Right atrium auricular region (tissue), 2 donors: ENCODE results near the gene ZNF516. TPM values are rescaled to one million over a fixed set of nuclear protein-coding genes. Genes with fewer than 3 reads are reported as not detected.

Experiments
- DNase-seq: peaks from one replicate; pipeline ENCODE4 v3.0.0-alpha.2; 2019; ENCODE audit warnings: low spot score
- H3K27ac ChIP-seq, 2 donors: fragments of 200-600 bp; sonication (generic); 1 replicate in 1 of 2; 2 replicates in 1 of 2; pipeline ENCODE4 v1.5.1; 2016 to 2019
- H3K27me3 ChIP-seq, 2 donors: fragments of 200-600 bp; sonication (generic); one replicate each; pipeline versions ENCODE4 v1.5.1 to v1.6.0; 2017 to 2019
- H3K36me3 ChIP-seq: fragments of 200-600 bp; sonication (generic); one replicate; pipeline ENCODE4 v1.5.1; 2016
- H3K4me1 ChIP-seq, 2 donors: fragments of 200-600 bp; sonication (generic); one replicate each; pipeline versions ENCODE4 v1.5.1 to v1.6.0; 2017 to 2019
- H3K4me3 ChIP-seq, 2 donors: fragments of 200-600 bp; sonication (generic); 1 replicate in 1 of 2; 2 replicates in 1 of 2; pipeline ENCODE4 v1.5.1; 2017 to 2019; ENCODE audit warnings: mild to moderate bottlenecking in 1 of 2, moderate library complexity in 1 of 2
- H3K9me3 ChIP-seq, 2 donors: fragments of 200-600 bp; sonication (generic); one replicate each; pipeline ENCODE4 v1.5.1; 2019
- total RNA-seq, 2 donors: library from RNA; depleted of rRNA; stranded (reverse); fragments of >200 nt; gene quantifications; one replicate each; pipeline ENCODE4 v1.1.0, GENCODE V29; 2016
- TF ChIP-seq, protein P1 (sequence below), 2 donors: fragments of 200-600 bp; sonication (generic); IDR thresholded peaks; one replicate each; pipeline ENCODE4 v1.5.1; 2019; ENCODE audit warnings: antibody characterized with exemption in 2 of 2

The ZNF516 gene
- total RNA-seq, 2 donors from 2014 or later: 11.0 to 14.0 TPM

DNA sequence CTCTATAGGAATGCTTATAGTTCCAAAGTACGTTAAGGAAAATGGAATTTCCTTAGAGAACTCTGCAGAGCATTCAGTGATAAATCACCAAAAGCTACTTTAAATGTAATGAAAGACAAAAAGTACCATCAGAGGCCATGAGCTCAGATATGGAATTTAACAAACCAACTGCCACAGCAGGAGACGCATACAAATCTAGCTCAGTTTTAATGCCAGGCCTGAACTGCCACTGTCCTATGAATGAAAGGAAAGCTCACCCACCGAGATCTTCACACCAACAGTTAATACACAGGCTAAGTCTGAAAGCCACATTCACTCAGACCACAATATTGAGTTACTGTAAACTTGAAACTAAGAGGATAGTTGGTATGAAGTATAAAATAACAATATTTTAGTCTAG, 126.8 kb downstream of the ZNF516 start:
- TF ChIP-seq, protein P1, sequence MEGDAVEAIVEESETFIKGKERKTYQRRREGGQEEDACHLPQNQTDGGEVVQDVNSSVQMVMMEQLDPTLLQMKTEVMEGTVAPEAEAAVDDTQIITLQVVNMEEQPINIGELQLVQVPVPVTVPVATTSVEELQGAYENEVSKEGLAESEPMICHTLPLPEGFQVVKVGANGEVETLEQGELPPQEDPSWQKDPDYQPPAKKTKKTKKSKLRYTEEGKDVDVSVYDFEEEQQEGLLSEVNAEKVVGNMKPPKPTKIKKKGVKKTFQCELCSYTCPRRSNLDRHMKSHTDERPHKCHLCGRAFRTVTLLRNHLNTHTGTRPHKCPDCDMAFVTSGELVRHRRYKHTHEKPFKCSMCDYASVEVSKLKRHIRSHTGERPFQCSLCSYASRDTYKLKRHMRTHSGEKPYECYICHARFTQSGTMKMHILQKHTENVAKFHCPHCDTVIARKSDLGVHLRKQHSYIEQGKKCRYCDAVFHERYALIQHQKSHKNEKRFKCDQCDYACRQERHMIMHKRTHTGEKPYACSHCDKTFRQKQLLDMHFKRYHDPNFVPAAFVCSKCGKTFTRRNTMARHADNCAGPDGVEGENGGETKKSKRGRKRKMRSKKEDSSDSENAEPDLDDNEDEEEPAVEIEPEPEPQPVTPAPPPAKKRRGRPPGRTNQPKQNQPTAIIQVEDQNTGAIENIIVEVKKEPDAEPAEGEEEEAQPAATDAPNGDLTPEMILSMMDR (IDR thresholded peaks at IDR 0.05): no peak
- H3K27ac ChIP-seq: no peak overlapping the region
- no peak for DNase-seq
- H3K4me3 ChIP-seq: no peak overlapping the region
- H3K9me3 ChIP-seq: no peaks in the 10 kb centered on the region
- no peaks in the 10 kb centered on the region for H3K4me1 ChIP-seq
- H3K27me3 ChIP-seq: no peaks in the 10 kb centered on the region
- H3K36me3 ChIP-seq: peaks cover 18% of the 10 kb centered on the region

DNA sequence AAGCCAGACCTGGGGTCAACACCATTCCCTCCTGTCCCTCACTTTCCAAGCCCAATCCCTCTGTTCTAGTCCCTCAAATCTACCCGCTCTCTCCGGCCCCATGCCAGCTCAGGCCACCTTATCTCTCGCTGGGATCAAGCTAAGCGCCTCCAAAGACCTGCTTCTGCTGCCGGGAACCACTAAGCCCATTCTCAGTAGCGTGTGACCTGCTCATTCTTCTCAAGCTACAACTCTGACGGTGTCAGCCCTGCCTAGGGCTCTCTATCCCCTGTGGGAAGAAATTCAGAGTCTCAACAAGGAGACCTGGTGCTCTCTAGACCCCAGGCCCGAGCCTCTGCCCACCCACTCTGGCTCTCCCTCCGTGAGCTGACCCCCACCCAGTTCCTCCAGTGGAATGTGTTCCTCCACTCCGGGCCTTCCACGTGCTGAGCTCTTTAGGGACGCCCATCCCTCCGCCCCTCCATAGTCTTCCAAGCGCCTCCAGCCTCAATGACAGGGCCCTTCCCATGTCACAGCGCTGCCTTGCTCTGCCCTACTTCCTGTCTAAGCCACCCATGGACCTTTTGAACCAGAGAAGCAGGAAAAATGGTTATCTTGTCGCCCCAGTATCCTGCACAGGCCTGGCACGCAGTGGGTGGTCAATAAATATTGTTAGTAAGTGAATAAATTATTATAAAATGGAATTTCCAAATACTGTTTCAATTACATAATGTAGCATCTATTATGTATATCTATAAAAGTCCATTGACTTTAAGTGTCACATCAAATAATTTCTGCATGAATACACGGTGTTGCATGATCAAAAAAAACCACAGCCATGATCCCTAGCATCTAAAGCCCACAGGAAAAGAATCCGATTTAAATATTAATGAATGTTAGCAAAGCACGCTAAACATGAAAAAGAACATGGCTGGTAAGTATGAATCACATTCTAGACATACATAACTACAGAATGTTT, 127.6 kb downstream of the ZNF516 start:
- TF ChIP-seq, protein P1 (IDR thresholded peaks at IDR 0.05): no peak
- H3K4me3 ChIP-seq: no peak overlapping the region
- H3K9me3 ChIP-seq: no peaks in the 10 kb centered on the region
- peaks cover 19% of the 10 kb centered on the region for H3K36me3 ChIP-seq
- no peak overlapping the region for H3K27ac ChIP-seq
- DNase-seq: no peak
- no peaks in the 10 kb centered on the region for H3K27me3 ChIP-seq
- no peaks in the 10 kb centered on the region for H3K4me1 ChIP-seq

DNA sequence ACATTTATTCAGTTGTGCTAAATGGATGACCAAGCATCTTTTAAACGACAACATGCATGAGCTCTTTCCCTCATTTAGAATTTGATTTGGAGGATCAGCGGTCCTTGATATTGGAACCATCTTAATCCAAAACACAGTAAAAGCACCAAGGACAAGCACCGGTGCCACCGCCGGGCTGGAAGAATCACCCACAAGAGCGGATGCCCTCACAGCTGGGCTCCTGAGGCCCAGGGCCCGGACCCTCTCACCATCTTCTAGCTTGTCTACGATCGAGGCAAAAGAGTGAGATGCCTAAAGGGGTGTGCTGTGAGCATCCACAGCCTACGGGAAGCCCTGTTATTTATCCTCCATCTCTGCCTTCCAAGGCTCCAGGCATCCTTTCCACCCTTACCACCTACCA, 129.5 kb downstream of the ZNF516 start:
- Histone ChIP-seq H3K9me3 (no peaks in the 10 kb centered on the region), H3K27me3 (no peaks in the 10 kb centered on the region), H3K36me3 (peaks cover 27% of the 10 kb centered on the region), H3K27ac (no peak overlapping the region), H3K4me1 (no peaks in the 10 kb centered on the region), H3K4me3 (no peak overlapping the region)
- DNase-seq: no peak
- TF ChIP-seq, protein P1 (IDR thresholded peaks at IDR 0.05): no peak

DNA sequence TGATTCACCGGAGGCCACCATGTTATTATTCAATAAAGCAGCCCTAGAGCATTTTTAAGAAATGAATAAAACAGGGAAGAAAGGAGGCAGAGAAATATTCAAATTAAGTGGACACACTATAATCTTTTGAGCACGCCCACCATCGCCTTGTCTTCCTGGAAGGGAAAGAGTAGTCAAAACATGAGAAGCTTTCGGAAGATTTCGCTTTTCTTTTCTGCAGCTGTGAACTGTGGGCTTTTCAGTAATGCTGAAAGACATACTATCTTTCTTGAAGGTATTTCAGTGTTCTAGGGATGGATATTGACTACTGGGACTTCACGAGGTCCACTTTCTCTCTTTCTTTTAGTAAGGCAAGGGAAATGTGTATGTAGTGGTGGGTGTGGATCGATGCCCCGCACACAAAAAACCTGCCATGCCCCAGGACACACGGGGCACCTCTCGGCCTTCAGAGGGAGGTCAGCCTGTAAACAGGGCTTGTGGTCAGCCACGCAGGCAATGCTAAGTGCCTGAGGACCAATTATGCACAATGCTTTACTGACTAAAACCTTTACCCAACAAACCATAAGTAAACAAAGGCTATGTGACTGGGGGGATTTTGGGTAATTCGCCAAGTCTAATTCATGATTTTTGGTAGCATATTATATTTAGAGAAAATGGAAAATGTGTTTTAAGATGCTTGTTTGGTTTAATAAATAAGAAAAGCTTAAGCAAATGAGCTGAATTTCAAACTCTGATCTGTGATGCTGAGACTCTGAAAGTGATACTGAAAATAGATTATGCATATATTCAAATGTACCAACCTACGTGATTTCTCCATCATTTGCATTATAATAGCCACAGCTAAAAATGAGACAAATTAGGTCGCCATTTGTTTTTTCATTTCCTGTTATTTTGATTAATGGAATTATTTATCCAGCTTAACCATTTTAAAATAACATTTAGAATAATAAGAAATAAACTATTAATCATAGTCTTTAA, 130.5 kb downstream of the ZNF516 start:
- Histone ChIP-seq H3K27me3 (no peaks in the 10 kb centered on the region), H3K27ac (no peak overlapping the region), H3K36me3 (peaks cover 18% of the 10 kb centered on the region), H3K4me3 (no peak overlapping the region), H3K9me3 (no peaks in the 10 kb centered on the region), H3K4me1 (no peaks in the 10 kb centered on the region)
- DNase-seq: no peak
- TF ChIP-seq, protein P1 (IDR thresholded peaks at IDR 0.05): no peak

DNA sequence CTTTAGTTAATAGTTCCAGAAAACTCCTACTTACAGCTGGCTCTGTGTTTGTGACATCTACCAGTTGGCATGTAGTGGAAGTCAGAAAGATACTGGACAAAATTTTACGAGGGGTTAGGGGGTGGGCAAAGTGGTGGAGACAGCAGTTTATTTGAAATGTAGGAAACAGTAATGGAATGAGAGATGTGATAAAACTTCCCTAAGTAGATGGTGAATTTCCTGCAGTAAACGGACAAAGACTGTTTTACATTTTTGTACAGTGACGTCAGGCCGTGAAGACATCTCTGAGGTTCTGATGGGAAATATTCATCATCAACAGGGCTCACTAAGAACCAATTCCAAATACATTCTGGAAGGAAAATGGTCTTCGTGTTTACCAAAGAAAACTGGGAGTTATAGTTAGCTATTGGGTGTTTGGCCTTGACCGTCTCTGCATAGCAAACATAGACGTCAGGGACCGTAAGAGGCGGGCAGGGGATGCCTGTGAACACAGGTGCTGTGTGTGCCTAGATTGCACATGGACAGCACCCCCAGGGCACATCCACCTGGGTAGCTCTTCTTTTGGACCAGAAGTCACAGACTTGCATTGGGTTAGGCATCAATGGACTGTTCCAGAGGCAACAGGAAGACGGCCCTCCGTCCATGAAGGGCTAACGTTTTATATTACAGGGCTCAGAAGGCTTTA, 131.5 kb downstream of the ZNF516 start:
- Histone ChIP-seq H3K9me3 (no peaks in the 10 kb centered on the region), H3K4me1 (no peaks in the 10 kb centered on the region), H3K27me3 (no peaks in the 10 kb centered on the region), H3K4me3 (no peak overlapping the region), H3K27ac (no peak overlapping the region), H3K36me3 (peaks cover 24% of the 10 kb centered on the region)
- TF ChIP-seq, protein P1 (IDR thresholded peaks at IDR 0.05): no peak
- DNase-seq: no peak
